Breast epithelium (tissue), 3 donors: ENCODE measurements around the gene INSIG1.

Experiments used
- CTCF ChIP-seq, 3 donors: fragments of 450-650 bp; IDR thresholded peaks; one replicate each; pipeline ENCODE4 v1.5.1; 2016 to 2017; ENCODE audit warnings: antibody characterized with exemption in 3 of 3, mild to moderate bottlenecking in 3 of 3, moderate library complexity in 3 of 3
- POLR2A ChIP-seq: fragments of 450-650 bp; IDR thresholded peaks from one replicate; pipeline ENCODE4 v1.6.1; 2016; ENCODE audit warnings: antibody characterized with exemption, mild to moderate bottlenecking, moderate library complexity

DNA sequence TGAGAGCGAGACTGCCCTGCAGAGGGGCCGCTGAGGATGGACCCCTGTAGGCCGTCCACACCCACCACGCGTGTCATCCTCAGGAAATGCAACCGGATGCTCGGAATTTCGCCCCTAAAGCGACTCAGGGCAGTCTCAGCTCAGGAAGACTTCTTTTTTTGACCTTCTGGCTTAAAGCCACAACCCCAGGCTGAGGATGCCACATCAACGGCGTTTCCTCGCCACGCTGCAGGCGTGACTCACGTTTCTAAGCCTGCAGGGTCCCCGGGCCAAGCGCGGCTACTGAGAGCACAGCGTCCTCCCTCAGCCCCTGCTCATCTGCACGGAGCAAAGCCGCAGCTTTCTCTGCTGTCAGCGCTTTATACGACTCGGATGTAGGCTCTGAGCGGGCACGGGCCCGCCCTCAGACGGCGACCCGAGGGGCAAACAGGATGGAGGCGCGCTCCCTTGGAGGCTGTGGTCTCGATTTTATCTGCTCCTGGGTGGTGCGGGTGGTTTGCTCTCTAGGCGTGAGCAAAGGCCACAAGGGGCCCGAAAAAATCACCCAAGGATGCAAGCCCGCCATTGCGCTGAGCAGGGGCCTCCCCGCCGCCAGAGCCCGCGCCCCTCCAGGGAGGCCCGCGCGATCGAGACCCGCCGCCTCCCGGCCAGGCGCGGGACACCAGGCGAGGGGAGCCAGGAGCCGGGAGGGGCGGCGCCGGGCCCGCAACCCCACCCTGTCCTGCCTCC is 726 bp upstream of the INSIG1 start:
- peak in 2 of 3 donors; percentile 7 to 45 for TF ChIP-seq CTCF (IDR thresholded peaks at IDR 0.05)
- TF ChIP-seq POLR2A = no peak
